Hindlimb muscle (tissue), 1 donor: ENCODE measurements around the gene GNB5. TPM values are rescaled to one million over a fixed set of nuclear protein-coding genes. Genes with fewer than 3 reads are reported as not detected.

Source experiments
- DNase-seq: peaks from one replicate; pipeline ENCODE4 v3.0.0-alpha.2; 2013
- polyA plus RNA-seq: library from polyadenylated mRNA; unstranded; fragments of 120-200 nt; gene quantifications from one replicate; pipeline ENCODE4 v1.2.1, GENCODE V29; 2013; ENCODE audit not compliant: insufficient read length

The GNB5 gene
- polyA plus RNA-seq, 1 donor = 8.0 TPM

DNA sequence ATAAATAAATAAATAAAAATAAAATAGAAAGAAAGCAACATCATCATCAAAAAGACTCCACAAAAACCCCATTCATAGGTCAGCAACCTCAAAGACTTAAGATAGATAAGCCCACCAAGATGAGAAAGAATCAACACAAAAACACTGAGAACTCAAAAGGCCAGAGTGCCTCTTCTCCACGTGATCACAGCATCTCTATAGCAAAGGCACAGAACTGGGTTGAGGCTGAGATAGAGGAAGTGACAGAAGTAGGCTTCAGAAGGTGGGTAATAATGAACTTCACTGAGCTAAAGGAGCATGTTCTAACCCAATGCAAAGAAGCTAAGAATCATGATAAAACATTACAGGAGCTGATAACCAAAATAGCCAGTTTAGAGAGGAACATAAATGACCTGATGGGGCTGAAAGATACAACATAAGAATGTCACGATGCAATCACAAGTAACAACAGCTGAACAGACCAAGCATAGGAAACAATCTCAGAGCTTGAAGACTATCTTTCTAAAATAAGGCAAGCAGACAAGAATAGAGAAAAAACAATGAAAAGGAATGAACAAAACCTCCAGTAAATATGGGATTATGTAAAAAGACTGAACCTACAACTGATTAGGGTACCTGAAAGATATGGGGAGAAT, 26.4 kb downstream of the GNB5 start:
- no peak for DNase-seq

DNA sequence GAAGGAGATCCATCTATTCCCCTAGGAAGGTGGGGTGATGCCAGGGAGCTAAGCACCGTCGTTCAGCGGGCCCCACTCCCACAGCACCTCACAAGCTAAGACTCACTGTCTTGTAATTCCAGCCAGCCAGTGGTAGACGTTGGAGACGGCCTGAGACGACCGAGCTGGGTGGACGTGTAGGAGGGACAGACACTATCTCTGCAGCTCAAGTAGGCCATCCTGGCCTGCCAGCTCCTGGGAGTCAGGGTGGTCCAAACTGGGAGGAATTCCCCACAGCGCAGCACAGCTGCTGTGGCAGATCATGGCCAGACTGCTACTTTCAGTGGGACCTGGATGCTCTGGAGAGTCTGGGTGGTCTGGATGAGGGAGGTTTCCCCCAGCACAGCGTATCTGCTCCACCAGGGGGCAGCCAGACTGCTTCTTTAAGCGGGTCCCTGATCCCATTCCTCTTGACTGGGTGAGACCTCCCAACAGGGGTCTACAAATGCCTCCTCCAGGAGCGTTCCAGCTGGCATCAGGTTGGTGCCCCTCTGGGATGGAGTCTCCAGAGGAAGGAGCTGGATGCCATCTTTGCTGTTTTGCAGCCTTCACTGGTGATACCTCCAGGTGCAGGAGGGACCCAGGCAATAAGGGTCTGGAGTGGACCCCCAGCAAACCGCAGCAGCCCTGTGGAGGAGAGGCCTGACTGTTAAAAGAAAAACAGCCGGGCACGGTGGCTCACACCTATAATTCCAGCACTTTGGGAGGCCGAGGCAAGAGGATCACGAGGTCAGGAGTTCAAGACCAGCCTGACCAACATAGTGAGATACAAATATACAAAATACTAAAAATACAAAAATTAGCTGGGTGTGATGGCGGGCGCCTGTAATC, 27.6 kb downstream of the GNB5 start:
- DNase-seq = no peak

DNA sequence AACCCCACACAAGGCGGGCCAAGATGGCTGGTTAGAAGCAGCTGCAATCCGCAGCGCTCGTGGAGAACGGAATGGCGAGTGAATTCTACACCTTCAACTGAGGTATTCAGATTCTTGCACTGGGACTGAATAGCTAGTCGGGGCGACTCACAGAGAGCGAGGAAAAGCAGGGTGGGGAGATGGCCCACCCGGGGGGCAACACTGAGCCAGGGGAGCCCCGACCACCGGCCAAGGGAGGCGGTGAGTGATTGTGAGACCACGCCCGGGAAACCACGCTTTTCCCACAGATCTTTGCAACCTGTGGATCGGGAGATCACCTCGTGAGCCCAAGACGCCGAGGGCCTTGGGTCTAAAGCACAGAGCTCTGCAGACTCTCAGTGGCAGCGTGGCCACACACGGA, 28.3 kb downstream of the GNB5 start:
- no peak for DNase-seq

DNA sequence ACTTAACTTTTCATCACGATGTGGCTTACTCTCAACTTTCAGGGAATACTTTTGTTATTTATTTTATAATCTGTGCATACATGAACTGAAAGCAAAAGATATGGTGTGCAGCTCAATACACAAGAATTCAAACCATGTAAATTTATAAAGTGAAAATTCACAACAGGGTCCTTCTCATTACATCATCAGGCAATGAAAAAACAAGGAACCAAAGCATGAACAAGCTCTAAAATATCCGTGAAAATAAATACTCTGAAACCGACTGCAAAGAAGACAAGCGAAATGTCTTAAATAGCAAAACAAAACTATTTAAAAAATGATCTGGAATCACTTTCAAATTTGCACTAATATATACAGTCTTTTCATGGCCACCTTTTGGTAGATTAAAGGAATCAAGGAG, 28.9 kb downstream of the GNB5 start:
- no peak for DNase-seq

DNA sequence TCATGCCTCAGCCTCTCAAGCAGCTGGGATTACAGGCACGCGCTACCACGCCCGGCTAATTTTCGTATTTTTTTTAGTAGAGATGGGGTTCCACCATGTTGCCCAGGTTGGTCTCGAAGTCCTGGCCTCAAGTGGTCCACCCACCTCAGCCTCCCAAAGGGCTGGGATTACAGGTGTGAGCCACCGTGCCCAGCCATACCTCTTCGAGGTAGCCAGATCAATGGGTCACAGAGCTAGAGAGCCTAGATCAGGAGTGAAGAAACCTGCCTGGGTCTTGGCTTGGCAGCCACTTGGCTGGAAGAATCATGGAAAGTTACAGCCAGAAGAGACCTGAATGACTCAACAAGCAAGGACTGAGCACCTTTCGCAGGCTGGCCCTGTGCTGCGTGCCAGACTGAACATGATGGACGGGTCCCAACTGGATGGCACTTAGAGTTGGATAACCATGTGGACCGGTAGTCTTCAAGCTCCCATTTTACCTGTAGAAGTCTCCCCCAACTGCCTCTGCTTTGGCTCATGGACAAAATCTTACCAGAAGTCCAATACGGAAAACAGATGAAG, 29.7 kb downstream of the GNB5 start:
- DNase-seq = no peak

DNA sequence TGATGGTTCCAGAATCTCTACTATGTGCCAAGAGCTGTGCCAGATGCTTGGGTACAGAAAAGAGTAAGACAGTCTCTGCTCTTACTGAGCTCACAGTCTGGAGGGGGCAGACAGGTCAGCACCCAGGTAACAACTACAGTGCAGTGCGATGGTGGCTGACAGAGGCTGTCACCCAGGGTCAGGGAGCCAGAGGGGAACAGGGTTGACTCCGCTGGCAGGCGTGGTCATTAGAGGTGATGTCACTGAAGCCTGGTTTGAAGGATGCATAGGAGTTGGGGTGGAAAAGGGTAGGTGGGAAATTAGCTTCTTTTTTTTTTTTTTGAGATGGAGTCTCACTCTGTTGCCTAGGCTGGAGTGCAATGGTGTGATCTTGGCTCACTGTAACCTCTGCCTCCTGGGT, 31.5 kb downstream of the GNB5 start:
- no peak for DNase-seq

DNA sequence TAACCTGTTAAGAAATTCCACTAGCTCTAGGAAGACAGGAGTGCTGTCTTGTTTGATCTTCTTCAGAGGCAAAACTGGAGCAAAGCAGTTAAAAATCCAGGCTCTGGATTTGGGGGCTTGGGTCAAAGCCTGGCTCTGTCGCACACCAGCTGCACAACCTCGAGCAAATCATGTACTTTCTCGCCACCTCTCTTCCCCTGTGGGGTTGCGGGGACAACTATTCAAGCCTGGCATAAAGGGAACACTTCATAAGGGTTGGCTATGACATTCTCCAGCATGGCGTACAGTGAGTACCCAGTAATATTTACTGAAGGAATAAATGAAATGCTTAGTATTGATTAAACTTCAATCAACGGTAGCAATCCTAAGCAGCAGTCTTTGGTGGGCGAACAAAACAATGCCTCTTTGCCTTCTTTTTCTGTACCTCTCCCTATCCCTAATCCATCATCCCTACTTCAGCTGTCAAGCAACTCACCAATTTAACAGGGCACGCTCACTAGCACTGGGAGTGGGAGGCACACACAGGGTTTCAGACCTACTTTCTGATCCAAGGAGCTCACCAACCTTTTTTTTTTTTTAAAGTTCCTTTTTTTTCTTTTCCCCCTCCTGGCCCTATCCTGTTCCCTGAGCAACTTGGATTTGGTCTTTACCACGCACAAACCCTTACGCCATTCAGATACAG, 33.0 kb downstream of the GNB5 start:
- no peak for DNase-seq

DNA sequence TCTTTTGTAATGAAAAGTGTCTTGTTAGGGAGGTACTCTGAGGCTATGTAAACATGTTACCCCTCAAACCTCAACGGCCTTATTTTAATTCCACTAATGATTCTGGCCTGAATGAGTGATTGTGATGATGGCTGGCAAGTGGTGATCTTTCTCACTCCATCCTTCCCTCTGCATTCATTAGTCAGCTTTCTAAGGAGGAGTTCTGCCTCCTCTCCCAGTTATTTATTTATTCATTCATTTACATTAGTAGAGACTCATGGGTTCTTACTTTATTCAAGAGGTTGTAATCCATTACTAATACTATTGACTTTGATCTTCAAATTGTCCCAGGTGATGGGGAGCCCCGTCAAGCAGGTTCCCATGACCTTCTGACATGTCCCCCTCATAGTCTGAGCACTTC, 35.3 kb downstream of the GNB5 start:
- DNase-seq = no peak

DNA sequence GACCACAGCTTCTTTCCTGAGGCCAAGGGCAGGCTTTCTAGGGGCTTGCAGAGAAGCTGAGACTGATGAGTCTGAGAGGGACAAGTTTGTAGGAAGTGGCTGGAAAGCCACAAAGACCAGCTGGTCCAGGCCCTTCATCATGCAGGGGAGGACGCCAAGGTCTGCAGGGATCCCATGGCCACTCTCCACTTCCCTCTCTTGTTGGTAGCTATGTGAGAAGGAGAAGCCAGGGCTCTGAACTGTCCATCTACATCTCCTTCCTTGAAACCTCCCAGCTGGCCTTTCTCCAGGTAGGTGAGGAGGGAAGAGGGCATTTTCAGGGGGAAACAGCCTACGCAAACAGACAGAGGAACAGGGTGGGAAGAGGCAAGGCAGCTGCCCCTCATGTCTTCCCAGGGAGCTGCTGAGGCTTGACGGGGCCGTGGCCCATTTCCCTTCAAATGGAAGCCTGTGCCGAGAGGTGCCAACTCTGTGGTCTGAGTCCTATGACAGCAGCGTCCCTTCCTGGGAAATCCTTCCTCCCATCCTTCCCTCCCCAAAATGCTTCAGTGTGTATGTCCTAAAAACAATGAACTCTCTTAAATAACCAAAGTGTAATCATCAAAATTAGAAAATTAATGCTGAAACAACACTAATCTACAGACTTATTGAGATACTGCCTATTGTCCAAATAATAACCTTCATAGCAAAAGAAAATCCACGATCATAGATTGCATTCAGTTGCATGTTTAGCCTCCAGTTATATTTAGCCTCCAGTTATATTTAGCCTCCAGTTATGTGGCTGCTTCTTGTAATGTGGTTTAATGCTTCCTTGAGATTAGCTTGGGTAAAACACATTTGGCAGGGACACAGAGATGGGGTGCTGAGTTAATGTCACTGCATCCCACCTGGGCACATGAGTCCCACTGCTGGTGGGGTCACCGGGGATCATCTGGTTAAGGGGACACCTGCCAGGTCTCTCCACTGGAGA, 36.0 kb downstream of the GNB5 start:
- DNase-seq = no peak

DNA sequence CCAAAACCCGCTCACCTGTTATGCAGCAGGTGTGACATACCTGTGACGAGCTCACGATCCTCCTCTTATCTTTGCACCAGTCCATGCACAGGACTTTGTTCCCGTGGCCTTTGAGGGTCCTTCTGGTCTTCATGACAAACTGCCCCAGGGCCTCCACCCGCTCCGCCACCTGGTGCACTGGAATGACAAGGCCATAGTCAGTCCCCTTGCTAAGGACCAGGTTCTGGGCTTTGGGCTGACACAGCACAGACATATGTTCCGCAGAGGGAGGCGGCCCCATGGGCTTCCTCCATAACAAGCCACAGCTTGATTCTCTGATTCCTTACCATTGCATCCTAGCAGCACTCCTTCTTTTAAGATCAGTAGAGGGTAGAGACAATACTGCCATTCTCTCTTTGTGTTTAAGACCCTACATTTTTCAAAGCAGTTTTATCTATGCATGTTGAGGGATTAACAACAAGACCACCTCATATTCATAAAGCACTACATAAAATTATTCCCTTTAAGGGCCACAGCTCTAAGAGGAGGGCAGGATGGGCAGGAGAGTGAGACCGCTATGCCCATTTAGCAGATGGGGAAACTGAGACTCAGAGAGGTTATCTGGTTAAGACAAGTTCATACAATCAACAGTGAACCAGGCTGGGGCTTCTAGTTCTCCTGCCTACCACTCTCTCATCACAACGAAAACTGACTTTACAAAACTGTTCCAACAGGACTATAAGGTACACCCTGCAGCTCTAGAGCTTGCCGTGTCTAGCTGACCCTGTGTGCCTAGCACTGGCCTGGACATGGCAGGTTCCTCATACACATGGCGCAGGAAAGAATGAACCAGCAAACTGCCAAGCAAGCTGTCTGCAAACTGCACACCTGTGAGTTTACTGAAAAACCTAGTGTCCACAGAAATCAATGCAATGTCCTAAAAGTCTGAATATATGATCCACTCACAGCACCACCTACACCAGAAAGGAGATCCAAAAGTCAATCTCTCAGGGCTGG, 37.0 kb downstream of the GNB5 start:
- no peak for DNase-seq

DNA sequence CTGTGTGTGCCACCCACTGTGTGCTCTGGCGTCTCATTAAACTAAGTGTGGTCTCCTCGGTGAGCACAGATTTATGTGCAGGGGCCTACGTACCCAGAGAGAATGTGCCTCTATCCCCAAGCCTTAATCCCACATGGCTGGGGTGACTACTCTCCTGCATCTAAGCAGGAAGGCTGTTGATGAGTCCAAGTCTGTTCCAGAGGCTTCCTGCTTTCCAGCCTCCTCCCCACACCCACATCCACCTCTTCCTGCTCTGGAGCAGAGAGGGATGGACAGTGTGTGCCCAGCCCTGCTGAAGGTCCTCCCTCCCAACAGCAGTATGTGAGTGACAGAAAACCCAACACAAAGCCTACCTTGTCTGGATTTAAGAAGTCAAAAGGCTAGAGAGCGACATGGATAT, 39.8 kb downstream of the GNB5 start:
- DNase-seq = no peak

DNA sequence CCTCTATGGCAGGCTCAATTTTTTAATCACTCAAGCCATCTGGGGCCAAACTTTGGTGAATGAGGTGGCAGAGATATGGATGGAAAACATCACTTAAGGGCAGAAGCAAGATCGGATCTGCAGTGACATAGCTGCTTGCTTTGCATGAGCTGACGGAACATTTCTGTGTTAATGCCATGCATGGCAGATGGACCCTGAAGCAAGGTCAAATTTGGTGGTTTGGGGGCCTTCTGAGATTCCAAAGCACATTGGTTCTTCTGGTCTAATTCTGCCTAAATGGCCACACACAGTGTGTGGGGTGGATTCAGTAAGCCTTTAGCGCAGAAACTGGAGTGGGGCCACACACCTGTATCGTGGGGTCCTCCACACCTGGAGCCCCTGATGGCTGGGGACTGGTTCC, 40.3 kb downstream of the GNB5 start:
- DNase-seq = no peak

DNA sequence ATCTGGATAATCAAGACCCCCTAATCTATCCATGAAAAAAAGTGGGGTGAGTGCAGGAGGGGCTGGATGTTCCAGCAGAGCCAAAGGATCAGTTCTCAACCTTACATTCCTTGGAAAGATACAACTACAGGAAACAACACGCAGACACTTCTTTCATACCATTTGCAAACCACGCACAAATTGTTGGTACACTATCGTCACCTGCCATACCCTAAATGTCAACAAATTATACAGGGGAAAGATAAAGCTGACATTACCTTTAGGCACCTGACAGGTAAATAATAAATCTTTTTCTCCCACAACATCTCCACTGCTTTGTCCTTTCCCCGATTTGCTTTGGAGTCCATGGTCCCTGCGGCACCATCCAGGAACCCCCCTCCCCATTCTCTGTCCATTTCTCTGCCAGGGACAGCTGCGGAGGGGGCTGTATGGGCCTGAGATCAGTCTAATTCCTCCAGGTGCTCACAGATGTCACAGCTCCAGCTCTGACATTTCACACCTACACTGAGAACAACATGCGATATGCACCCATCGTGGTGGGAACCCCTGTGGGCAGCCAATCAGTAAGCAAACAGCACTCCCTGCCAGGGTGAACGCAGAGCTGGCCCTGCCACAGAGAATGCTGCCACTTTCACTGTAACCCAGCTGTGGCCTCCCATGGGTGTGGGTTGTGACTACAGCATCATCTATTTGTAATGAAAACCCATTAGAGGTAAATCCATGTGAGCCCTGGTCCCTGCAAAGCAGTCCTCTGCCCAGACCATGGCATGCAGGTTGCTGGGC, 41.0 kb downstream of the GNB5 start:
- DNase-seq = no peak

DNA sequence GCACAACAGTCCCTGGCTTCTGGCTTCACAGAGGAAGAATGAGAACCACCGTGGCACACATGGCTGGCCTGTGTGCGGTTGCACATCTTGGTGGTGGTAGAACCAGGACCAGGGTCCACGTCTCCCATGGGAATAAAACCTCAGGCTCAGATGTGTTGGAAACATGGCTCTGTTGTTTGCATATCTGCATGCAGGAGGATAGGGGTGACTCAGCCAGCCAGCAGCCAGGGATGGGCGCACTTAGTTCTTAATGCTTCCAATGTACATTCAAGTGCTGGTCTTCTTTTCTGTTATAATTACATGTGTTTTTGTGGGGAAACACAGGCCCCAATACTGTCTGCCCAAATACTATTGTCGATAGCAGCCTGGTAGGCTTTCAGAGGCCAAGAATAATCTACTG, 42.8 kb downstream of the GNB5 start:
- DNase-seq = no peak

DNA sequence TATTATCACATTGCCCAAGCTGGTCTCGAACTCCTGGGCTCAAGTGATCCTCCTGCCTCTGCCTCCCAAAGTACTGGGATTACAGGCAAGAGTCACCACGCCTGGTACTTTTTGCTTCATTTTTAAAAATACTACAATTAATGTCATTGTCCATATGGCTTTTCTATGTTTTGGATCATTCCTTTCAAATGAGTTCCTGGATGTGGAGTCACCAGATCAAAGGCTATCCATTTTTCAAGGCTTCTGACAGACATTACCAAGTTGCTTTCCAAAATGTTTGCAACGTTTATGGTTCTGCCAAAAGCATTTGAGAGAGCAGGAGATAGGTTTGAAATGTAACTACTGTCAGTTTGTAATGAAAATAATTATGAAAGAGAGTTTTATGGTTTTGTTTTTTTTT, 44.4 kb downstream of the GNB5 start:
- DNase-seq = no peak

DNA sequence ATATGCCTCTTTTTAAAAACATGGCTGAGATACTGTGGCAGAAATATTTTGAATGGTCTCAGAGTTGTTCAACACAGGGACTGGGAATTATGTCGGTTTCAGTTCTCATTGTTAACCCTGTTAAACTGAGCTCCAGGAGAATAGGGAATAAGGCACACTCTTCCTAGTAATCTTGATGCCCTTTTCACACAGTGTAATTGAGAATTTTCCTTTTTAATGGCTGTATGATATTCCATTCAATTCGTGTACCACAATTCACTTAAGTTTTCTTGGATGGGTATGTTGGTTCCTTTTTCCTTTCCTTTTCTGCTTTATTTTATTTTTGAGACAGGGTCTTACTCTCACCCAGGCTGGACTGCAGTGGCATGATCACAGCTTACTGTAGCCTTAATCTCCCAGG, 44.9 kb downstream of the GNB5 start:
- no peak for DNase-seq

DNA sequence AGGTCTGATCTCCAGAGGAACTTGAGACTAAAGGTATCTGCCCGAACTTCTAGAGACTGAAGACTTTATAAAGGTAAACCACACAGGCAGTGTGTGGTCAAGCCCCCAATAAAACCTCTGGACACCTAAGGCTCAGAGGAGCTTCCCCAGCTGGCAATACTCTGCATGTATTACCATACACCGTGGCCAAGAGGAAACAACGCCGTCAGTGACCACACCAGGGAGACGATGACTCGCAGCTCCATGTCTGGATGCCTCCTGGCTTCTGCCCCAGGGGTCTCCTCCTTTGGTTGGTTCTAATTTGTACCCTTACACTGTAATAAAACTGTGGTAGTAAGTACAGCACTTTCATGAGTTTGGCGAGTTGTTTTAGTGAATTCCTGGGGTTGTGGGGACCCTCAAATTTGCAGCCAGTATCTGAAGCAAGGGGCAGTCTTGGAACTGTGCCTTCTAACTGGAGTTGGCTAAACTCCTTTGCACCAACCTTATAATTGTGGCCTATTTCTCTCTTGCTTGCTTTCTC, 46.5 kb downstream of the GNB5 start:
- DNase-seq = no peak

DNA sequence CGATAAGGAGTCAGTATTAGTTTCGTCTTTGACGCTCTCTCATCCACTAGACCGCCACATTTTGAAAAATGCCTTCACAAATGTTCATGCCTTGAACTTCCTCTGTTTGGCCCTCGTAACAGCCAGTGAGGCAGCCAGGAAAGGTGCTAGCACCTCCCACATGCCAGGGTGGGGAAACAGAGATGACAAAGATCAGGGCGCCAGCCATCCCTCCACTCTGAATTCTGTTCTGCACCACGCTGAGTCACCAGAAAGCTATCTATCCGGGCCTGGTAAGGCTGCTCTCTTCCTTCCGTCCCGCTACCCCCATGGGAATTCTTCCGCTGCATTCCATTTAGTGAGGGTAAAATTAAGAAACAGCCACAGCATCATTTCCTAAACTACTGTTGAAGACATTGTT, 47.3 kb downstream of the GNB5 start:
- no peak for DNase-seq

DNA sequence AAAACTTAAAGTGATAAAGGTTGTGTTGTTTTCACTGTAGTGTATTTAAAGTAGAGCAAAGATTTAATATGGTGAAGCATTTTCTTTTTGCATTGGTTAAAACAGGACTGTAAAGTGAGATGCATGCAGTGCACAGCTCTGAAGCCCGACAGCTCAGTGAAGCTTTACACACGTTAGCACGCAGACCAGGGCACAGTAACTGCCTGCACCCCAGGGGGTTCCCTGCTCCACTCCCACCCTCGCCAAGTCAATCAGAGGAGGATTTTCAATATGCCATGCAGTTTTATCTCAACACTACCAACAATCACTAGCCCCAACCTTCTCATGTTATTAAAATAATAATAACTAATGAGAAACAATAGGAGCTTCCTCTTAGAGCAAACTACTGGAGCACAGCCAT, 50.5 kb downstream of the GNB5 start:
- DNase-seq = no peak
